ENCODE results near the gene FUCA2.
"Not testable (repeated sequence)": the region's sequence is repeated elsewhere in the genome, so short reads cannot be mapped to it uniquely, and the experiment has no call there.

The FUCA2 gene

DNA sequence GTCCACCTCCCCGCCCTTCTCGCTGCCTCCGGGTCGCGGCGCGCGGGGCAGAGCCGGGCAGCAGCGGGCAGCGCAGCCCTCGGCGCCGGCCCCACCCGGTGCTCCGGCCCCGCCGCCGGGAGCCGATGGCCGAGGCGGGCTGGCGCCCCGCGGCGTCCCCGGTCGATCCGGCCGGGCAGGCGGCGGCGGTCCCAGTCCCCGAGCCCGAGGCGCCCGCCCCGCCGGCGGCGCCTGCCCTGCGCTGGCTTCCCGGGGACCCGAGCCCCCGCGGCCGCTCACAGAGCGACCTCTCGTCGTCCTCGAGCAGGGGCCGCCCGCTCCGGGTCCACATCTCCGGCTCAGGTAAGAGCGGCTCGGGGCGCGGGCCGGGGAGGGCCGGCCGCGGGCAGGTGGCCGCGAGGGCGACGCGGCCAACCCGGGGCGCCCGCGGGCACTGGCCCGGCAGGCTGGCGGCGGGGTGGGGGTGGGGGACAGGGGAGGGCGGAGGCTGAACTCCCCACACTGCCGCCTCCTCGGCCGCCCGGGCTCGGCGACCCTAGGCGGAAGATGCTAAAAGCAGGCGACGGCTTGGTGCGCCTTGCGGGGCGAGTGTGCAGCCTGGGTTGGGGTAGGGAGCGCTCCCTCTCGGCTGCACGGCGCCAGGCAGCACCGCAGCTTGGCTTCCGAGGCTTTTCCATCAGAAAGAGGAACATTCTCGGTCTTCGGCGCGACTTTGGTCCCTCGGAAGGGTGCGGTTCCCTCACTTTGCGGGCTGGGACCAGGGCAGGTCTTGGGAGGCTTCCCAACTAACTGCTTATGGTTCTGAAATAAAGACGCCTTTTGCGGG lies 25.6 kb upstream of the FUCA2 start:
- FAIRE-seq (no peak), DNase-seq (ENCODE audit: extremely low spot score, insufficient read length, low read depth) (no peak)

GRCh38 chr6:143536461-143536865 lies 24.9 kb upstream of the FUCA2 start:
- FAIRE-seq (peak; percentile 5), DNase-seq (ENCODE audit: extremely low spot score, insufficient read length, low read depth) (no peak)

DNA sequence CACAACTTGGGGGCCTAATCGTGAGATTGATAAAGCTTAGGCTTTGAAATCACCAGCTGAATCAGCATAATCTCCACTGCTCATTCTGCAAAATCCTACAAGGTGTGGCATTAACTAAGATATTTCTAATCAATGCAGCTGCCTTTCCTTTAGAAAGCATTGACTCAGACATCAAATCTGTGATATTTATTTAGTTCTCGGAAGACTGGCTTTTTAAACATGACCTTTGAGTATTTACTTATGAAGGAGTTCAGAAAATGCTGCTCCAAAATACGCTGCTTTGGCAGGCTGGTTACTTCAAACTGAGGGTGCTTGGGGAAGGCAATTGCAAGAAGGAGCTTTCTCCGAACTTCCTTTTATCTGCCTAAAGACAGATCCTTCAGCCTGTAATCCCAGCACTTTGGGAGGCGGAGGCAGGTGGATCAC lies 23.7 kb upstream of the FUCA2 start:
- FAIRE-seq = no peak
- no peak for DNase-seq (ENCODE audit: extremely low spot score, insufficient read length, low read depth)

- FAIRE-seq (no peak), DNase-seq (ENCODE audit: extremely low spot score, insufficient read length, low read depth) (no peak)
Observed at GRCh38 chr6:143531720-143532499, 20.4 kb upstream of the FUCA2 start.

- no peak for DNase-seq (ENCODE audit: extremely low spot score, insufficient read length, low read depth)
- FAIRE-seq = no peak
Observed at GRCh38 chr6:143529095-143529494, 17.6 kb upstream of the FUCA2 start.

- DNase-seq (ENCODE audit: extremely low spot score, insufficient read length, low read depth) (no peak), FAIRE-seq (peak; percentile 72)
Observed at GRCh38 chr6:143528164-143528811, 16.8 kb upstream of the FUCA2 start.

- DNase-seq (ENCODE audit: extremely low spot score, insufficient read length, low read depth) (no peak), FAIRE-seq (no peak)
Observed at GRCh38 chr6:143527677-143528076, 16.2 kb upstream of the FUCA2 start.

- DNase-seq (ENCODE audit: extremely low spot score, insufficient read length, low read depth) (no peak), FAIRE-seq (no peak)
Observed at GRCh38 chr6:143525356-143525755, 13.8 kb upstream of the FUCA2 start.

DNA sequence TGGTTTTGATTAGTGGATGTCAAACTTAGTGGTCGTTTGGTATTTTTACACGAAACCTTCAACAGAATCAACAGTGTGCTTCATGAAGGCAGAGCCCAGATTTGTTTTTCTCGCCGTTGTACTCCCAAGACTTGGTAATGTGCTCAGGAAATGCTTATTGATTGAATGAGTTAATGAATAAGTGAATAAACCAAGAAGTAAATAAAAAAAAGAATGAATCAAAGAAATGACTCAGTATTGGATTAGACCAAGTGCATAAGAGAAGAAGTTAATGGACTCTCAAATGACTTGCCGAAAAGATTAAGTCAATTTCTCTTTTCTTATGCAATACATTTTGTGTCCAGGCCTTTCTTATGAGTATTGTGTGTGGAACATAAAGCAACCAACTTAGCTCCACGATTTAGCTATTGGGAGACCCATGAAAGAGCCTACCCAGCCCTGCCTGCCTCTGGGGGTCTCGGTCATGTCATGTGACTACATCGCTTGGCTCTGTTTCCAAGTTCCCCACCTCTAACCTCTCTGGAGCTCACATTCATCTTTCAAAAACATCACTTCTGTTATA lies 10.6 kb upstream of the FUCA2 start:
- DNase-seq (ENCODE audit: extremely low spot score, insufficient read length, low read depth) (no peak), FAIRE-seq (no peak)

- FAIRE-seq = peak; percentile 42
- DNase-seq (ENCODE audit: extremely low spot score, insufficient read length, low read depth) = no peak
Observed at GRCh38 chr6:143517447-143517773, 5.9 kb upstream of the FUCA2 start.

GRCh38 chr6:143516690-143517446 lies 5.3 kb upstream of the FUCA2 start:
- DNase-seq (ENCODE audit: extremely low spot score, insufficient read length, low read depth) (no peak), FAIRE-seq (no peak)

GRCh38 chr6:143515766-143516355 lies 4.3 kb upstream of the FUCA2 start:
- no peak for DNase-seq (ENCODE audit: extremely low spot score, insufficient read length, low read depth)
- no peak for FAIRE-seq

GRCh38 chr6:143515061-143515760 lies 3.7 kb upstream of the FUCA2 start:
- DNase-seq (ENCODE audit: extremely low spot score, insufficient read length, low read depth) (no peak), FAIRE-seq (no peak)

DNA sequence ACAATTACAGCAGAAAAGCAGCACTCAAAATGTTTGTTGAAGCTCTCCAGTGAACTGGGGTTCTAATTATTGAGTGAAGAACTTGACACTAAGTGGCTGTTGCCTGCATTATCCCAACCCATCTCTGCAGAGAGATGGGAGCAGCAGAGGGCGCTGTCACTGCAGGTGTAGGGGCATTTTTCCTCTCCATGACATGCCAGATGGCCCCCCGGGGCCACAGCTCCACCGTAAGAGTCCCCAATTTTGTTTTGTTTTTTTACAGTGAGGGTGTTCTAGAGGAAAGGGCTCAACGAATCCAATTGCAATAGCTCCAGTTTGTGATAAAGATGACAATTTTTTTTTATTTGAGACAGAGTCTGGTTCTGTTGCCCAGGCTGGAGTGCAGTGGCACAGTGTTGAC lies 1.9 kb upstream of the FUCA2 start:
- DNase-seq (ENCODE audit: extremely low spot score, insufficient read length, low read depth) = no peak
- FAIRE-seq = peak; percentile 31

- not testable (repeated sequence) for FAIRE-seq; DNase-seq (ENCODE audit: extremely low spot score, insufficient read length, low read depth)
Observed at GRCh38 chr6:143510326-143510725, 1.2 kb downstream of the FUCA2 start.

GRCh38 chr6:143507358-143508145 lies 4.0 kb downstream of the FUCA2 start:
- DNase-seq (ENCODE audit: extremely low spot score, insufficient read length, low read depth) (no peak), FAIRE-seq (no peak)

DNA sequence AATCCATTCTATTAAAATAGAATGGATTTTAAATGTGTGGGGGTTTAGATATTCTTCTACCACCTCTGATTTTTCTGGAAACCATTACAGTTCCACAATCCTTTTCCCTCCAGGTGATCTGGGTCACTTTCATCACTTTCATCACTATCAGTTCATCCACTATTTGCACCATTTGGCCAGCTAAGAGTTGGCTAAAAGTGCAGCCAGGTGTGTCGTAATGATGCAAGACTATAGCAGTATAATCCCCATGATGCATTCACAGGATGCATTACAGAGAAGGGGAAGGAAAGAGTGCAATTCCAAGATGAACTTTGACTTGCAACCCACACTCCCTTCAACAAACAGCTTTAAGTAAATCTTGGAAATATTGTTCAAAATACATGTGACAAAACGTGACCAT lies 4.9 kb downstream of the FUCA2 start:
- no peak for DNase-seq (ENCODE audit: extremely low spot score, insufficient read length, low read depth)
- FAIRE-seq = no peak

- FAIRE-seq (no peak), DNase-seq (ENCODE audit: extremely low spot score, insufficient read length, low read depth) (no peak)
Observed at GRCh38 chr6:143506199-143506598, 5.3 kb downstream of the FUCA2 start.
